GM12878 (cell line): ENCODE measurements around the gene FAM151A. TPM values are rescaled to one million over a fixed set of nuclear protein-coding genes. Genes with fewer than 3 reads are reported as not detected.

Source experiments
- ATAC-seq: fragments of 200-7000 bp; cut with Tn5 transposase; 3 replicates; pipeline ENCODE4 v1.9.1; 2020; ENCODE audit warnings: mild to moderate bottlenecking, moderate library complexity
- BruUV-seq: library from RNA; stranded (reverse); fragments of 400-500 nt; replicated peaks from 2 replicates; lab custom pipeline; 2021; lab: Mats Ljungman, UMichigan
- CTCF ChIA-PET: fragments of 300-600 bp; sonication (Branson Sonifier 250); formaldehyde crosslinking; extraction: SDS; loops from one replicate; lab custom pipeline; 2021; ENCODE audit warnings: inconsistent platforms; lab: Yijun Ruan, JAX
- POLR2A ChIA-PET: fragments of 350-600 bp; formaldehyde crosslinking; extraction: SDS; loops from one replicate; lab custom pipeline; 2021; ENCODE audit warnings: inconsistent platforms; lab: Charles Lee
- RAD21 ChIA-PET: fragments of 300-600 bp; sonication (Branson Sonifier 250); formaldehyde crosslinking; loops from one replicate; lab custom pipeline; 2023; ENCODE audit warnings: antibody characterized with exemption; ENCODE audit not compliant: unreplicated experiment; lab: Charles Lee
- SMC1A ChIA-PET: fragments of 300-600 bp; sonication (Branson Sonifier 250); formaldehyde crosslinking; loops from one replicate; lab custom pipeline; 2023; ENCODE audit not compliant: unreplicated experiment, uncharacterized antibody; lab: Charles Lee
- DNase-seq: peaks from one replicate; pipeline ENCODE4 v3.0.0-alpha.2; 2011; ENCODE audit warnings: low read depth, low spot score
- FAIRE-seq: peaks from 3 replicates; lab custom pipeline; 2011; peaks lifted over from hg19 to GRCh38; lab: Jason Lieb, UNC
- H2AFZ ChIP-seq: 2 replicates; pipeline ENCODE4 v1.6.0; 2011; ENCODE audit warnings: low read depth, low read length, control low read depth; ENCODE audit not compliant: control insufficient read depth
- H3K27ac ChIP-seq: 2 replicates; pipeline ENCODE4 v1.5.1; 2011; ENCODE audit warnings: control low read depth; ENCODE audit not compliant: control insufficient read depth, insufficient read depth
- H3K27me3 ChIP-seq, 2 experiments: replicated peaks in 1 of 2; 2 replicates each; pipeline versions ENCODE4 v1.6.0 to v1.6.1; 2011; ENCODE audit warnings: low read length in 1 of 2; ENCODE audit not compliant: control insufficient read depth in 2 of 2, insufficient read depth in 2 of 2
- H3K36me3 ChIP-seq, 2 experiments: 2 replicates each; pipeline ENCODE4 v1.5.1; 2011; ENCODE audit warnings: low read length in 1 of 2; ENCODE audit not compliant: control insufficient read depth in 2 of 2, insufficient read depth in 2 of 2
- H3K4me1 ChIP-seq: 2 replicates; pipeline ENCODE4 v1.6.1; 2011; ENCODE audit warnings: mild to moderate bottlenecking, low read length, moderate library complexity, mixed read lengths; ENCODE audit not compliant: control insufficient read depth, insufficient read depth
- H3K4me2 ChIP-seq: 2 replicates; pipeline ENCODE4 v1.6.0; 2011; ENCODE audit warnings: control low read depth; ENCODE audit not compliant: control insufficient read depth, insufficient read depth
- H3K4me3 ChIP-seq: fragments of 200-600 bp; sonication (generic); 2 replicates; pipeline ENCODE4 v1.5.1; 2016
- H3K79me2 ChIP-seq: 2 replicates; pipeline ENCODE4 v1.6.0; 2011; ENCODE audit warnings: low read length; ENCODE audit not compliant: control insufficient read depth, insufficient read depth
- H3K9ac ChIP-seq: 2 replicates; pipeline ENCODE4 v1.8.0; 2011; ENCODE audit warnings: low read length, control low read depth, mixed read lengths; ENCODE audit not compliant: control insufficient read depth, insufficient read depth
- H3K9me3 ChIP-seq: replicated peaks from 3 replicates; pipeline ENCODE4 v1.5.1; 2011; ENCODE audit warnings: mild to moderate bottlenecking, low read length; ENCODE audit not compliant: control insufficient read depth, insufficient read depth
- H4K20me1 ChIP-seq: 2 replicates; pipeline ENCODE4 v1.6.0; 2011; ENCODE audit not compliant: control insufficient read depth, insufficient read depth
- DPF2 ChIP-seq: fragments of 450-650 bp; IDR thresholded peaks from 2 replicates; pipeline ENCODE4 v1.6.1; 2017; ENCODE audit warnings: mild to moderate bottlenecking
- EP300 ChIP-seq, 2 experiments: fragments of 150-350 bp in 1 of 2; IDR thresholded peaks; 2 replicates each; pipeline ENCODE4 v1.6.1; 2011 to 2012; ENCODE audit warnings: low read depth in 2 of 2, low read length in 2 of 2, borderline replicate concordance in 1 of 2, improper control_type of control experiment in 1 of 2, inconsistent platforms in 1 of 2; ENCODE audit not compliant: control insufficient read depth in 1 of 2
- KLF5 ChIP-seq: fragments of 450-650 bp; IDR thresholded peaks from 2 replicates; pipeline ENCODE4 v1.6.1; 2014; ENCODE audit warnings: mild to moderate bottlenecking; ENCODE audit not compliant: partially characterized antibody
- POLR2AphosphoS2 ChIP-seq: IDR thresholded peaks from 2 replicates; pipeline ENCODE4 v1.6.1; 2011; ENCODE audit warnings: low read depth, mild to moderate bottlenecking, low read length, improper control_type of control experiment, moderate library complexity
- STAT1 ChIP-seq: fragments of 450-650 bp; conservative IDR thresholded peaks from 2 replicates; pipeline ENCODE4 v1.6.1; 2014; ENCODE audit warnings: antibody characterized with exemption, mild to moderate bottlenecking
- USF2 ChIP-seq: IDR thresholded peaks from 2 replicates; pipeline ENCODE4 v1.6.1; 2011; ENCODE audit warnings: low read depth, low read length, improper control_type of control experiment, borderline replicate concordance
- WGBS: methylation state at CpG from one replicate; pipeline ENCODE4 v1.1.6; 2016; ENCODE audit warnings: low lambda C conversion rate; ENCODE audit not compliant: insufficient replicate concordance, insufficient coverage; ENCODE audit errors: missing lambda C conversion rate; 5-methylcytosine and 5-hydroxymethylcytosine counted together
- in situ Hi-C: fragments of 300-500 bp; cut with MboI; formaldehyde crosslinking; loops from 9 replicates; pipeline ENCODE4 v1.14.3; 2018; ENCODE audit warnings: mixed read lengths
- intact Hi-C: fragments of 100-400 bp; cut with micrococcal nuclease; formaldehyde crosslinking; loops from one replicate; pipeline ENCODE4 v1.14.2; 2022; ENCODE audit not compliant: unreplicated experiment
- polyA plus RNA-seq, 11 experiments: library from polyadenylated mRNA; depleted of rRNA in 4 of 11; unstranded in 6 of 11; stranded (reverse) in 5 of 11; fragments of >200 nt; fragmentation: Nextera tagmentation in 4 of 11; fragmentation: Illumina TruSeq in 1 of 11; extraction: Ambion mirVana in 4 of 11; extraction: Trizol in 1 of 11; gene quantifications; 1 replicate in 1 of 11; 2 replicates in 10 of 11; pipeline versions ENCODE4 v1.2.1 to v1.2.3, GENCODE V29; 2011 to 2016; ENCODE audit warnings: inconsistent platforms in 2 of 11, missing spikeins in 2 of 11, low read depth in 1 of 11
- total RNA-seq, 4 experiments: library from RNA; depleted of rRNA in 3 of 4; stranded (reverse); fragments of >200 nt in 3 of 4; fragmentation: Illumina TruSeq in 1 of 4; extraction: Trizol in 1 of 4; gene quantifications; 2 replicates each; pipeline versions ENCODE4 v1.2.1 to v1.2.3, GENCODE V29; 2013 to 2021
- TF ChIP-seq, protein P1 (sequence below): fragments of 450-650 bp; IDR thresholded peaks from 2 replicates; pipeline ENCODE4 v1.6.1; 2018; ENCODE audit warnings: mild to moderate bottlenecking, low read depth, moderate library complexity; ENCODE audit not compliant: partially characterized antibody
- TF ChIP-seq, protein P2 (sequence below): IDR thresholded peaks from 2 replicates; pipeline ENCODE4 v1.6.1; 2011; ENCODE audit warnings: borderline replicate concordance, low read depth, mild to moderate bottlenecking, moderate library complexity, low read length; ENCODE audit not compliant: insufficient read depth, poor library complexity, severe bottlenecking

The FAM151A gene
- total and polyA plus RNA-seq, 10 of the 15 experiments (the other 5 are each of a cell fraction or from before 2014, with no cell fraction given) = 0.09 to 0.34 (median 0.14) TPM; not detected in 5

DNA sequence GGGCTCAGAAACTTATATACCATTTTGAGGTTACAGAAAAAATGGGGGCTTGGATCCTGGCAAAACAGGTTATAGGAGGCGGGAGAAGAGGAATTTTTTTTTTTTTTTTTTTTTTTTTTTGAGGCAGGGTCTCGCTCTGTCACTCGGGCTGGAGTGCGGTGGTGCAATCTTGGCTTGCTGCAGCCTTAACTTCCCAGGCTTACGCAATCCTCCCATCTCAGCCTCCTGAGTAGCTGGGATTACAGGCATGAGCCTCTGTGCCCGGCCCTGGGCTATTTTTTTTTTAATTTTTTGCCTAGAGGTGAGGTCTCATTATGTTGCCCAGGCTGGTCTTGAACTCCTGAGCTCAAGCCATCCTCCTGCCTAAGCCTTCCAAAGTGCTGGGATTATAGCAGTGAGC is 43.0 kb upstream of the FAM151A start (continued):
- TF ChIP-seq, protein P1, sequence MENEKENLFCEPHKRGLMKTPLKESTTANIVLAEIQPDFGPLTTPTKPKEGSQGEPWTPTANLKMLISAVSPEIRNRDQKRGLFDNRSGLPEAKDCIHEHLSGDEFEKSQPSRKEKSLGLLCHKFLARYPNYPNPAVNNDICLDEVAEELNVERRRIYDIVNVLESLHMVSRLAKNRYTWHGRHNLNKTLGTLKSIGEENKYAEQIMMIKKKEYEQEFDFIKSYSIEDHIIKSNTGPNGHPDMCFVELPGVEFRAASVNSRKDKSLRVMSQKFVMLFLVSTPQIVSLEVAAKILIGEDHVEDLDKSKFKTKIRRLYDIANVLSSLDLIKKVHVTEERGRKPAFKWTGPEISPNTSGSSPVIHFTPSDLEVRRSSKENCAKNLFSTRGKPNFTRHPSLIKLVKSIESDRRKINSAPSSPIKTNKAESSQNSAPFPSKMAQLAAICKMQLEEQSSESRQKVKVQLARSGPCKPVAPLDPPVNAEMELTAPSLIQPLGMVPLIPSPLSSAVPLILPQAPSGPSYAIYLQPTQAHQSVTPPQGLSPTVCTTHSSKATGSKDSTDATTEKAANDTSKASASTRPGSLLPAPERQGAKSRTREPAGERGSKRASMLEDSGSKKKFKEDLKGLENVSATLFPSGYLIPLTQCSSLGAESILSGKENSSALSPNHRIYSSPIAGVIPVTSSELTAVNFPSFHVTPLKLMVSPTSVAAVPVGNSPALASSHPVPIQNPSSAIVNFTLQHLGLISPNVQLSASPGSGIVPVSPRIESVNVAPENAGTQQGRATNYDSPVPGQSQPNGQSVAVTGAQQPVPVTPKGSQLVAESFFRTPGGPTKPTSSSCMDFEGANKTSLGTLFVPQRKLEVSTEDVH = no peak
- TF ChIP-seq DPF2 = no peak
- TF ChIP-seq, protein P2, sequence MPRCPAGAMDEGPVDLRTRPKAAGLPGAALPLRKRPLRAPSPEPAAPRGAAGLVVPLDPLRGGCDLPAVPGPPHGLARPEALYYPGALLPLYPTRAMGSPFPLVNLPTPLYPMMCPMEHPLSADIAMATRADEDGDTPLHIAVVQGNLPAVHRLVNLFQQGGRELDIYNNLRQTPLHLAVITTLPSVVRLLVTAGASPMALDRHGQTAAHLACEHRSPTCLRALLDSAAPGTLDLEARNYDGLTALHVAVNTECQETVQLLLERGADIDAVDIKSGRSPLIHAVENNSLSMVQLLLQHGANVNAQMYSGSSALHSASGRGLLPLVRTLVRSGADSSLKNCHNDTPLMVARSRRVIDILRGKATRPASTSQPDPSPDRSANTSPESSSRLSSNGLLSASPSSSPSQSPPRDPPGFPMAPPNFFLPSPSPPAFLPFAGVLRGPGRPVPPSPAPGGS = no peak
- no peak for TF ChIP-seq USF2

DNA sequence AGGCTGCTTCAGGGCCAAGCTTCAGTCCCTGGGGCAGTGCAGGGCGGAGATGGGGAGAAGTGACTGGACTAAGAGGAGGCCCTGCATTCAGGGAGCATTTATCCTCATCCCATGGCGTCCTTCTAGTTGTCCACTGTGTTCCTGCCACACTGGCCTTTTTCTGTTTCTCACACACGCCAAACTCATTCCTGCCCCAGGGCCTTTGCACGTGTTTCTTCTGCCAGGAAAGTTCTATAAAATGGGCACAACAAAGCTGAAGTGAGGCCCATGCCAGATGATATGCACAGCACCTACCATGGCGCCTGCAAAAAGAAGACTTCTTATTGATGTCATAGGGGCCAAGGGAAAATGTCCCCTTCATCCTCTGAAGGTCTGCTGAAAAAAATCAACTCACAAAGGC is 42.5 kb upstream of the FAM151A start:
- H3K9ac ChIP-seq = no peak overlapping the region
- no TSS peak for BruUV-seq
- H3K4me1 ChIP-seq = no peaks in the 10 kb centered on the region
- H3K27ac ChIP-seq = no peak overlapping the region
- ChIA-PET CTCF (interaction anchor here (0.6 to 2.4 kb wide), 2 partner anchors 136 to 390 kb away, joined by 3 to 10 read pairs; partner anchors contain the start of gene TTC22), POLR2A (interaction anchor here (0.6 kb wide), 1 partner anchor 113 kb away, joined by 5 read pairs; no protein-coding TSS in a partner anchor), SMC1A (no interaction called here), RAD21 (no interaction called here)
- FAIRE-seq (no peak), DNase-seq (no peak), ATAC-seq (no peak)
- 44% methylated on average over 5 of the region's 5 CpGs for WGBS
- no peaks in the 10 kb centered on the region for H3K79me2 ChIP-seq
- peaks cover 1% of the 10 kb centered on the region; the same call in 1 of the 3 replicates for H3K9me3 ChIP-seq
- no peak overlapping the region for H3K4me2 ChIP-seq
- no peaks in the 10 kb centered on the region for H4K20me1 ChIP-seq
- H2AFZ ChIP-seq = no peak overlapping the region
- intact Hi-C loops (no loop called here), in situ Hi-C loops (loop anchor here (5.0 kb wide), 1 partner anchor 146 kb away; no protein-coding TSS in a partner anchor)
- no peak for TF ChIP-seq EP300 (IDR thresholded peaks at IDR 0.05; ENCODE audit: borderline replicate concordance in 1 of 2, control insufficient read depth in 1 of 2, low read depth in 2 of 2, low read length in 2 of 2)
- TF ChIP-seq KLF5 = no peak
- TF ChIP-seq POLR2AphosphoS2 = no peak
- no peak for TF ChIP-seq STAT1
- H3K4me3 ChIP-seq = no peak overlapping the region
- H3K36me3 ChIP-seq = no peaks in the 10 kb centered on the region
- no peaks in the 10 kb centered on the region for H3K27me3 ChIP-seq
